ENCODE measurements around the gene SLC31A2. TPM values are rescaled to one million over a fixed set of nuclear protein-coding genes. Genes with fewer than 3 reads are reported as not detected.
A peak's percentile ranks its signal among the peaks of the same experiment; 100 is the strongest.

SLC31A2 gene
- total RNA-seq, 2 donors from 2014 or later, result 16.3 to 23.7 TPM

DNA sequence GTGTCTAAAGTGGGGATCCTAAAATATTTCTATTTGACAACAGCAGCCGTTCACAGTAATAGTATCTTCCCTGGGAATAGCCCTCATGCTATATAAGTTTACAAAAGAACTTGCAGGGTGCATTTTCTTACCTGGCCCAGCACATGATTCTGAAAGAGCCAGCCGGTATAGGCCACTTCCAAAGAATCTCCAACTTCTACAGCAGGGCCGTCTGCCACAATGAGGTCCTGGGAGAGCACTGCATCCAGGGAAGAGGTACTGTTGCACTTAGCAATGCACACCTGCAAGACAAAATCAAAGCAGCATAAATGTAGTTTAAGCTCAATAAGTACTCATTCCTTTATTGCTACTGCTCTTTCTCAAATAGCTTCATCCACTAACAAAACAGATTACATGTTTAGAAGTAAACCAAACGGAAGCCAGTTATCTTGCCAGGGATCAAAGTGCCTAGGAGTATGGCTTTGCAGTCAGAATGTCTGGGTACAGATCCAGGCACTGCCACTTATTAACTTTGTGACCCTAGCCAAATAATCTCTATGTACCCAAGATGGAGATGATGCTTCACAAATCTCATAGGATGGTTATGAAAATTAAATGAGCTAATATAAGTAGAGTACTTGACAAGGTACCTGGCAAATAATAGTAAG, 49.0 kb downstream of the SLC31A2 start:
- no peak overlapping the region for H3K27ac ChIP-seq
- no peak overlapping the region for H3K4me3 ChIP-seq
- TF ChIP-seq, protein P1, sequence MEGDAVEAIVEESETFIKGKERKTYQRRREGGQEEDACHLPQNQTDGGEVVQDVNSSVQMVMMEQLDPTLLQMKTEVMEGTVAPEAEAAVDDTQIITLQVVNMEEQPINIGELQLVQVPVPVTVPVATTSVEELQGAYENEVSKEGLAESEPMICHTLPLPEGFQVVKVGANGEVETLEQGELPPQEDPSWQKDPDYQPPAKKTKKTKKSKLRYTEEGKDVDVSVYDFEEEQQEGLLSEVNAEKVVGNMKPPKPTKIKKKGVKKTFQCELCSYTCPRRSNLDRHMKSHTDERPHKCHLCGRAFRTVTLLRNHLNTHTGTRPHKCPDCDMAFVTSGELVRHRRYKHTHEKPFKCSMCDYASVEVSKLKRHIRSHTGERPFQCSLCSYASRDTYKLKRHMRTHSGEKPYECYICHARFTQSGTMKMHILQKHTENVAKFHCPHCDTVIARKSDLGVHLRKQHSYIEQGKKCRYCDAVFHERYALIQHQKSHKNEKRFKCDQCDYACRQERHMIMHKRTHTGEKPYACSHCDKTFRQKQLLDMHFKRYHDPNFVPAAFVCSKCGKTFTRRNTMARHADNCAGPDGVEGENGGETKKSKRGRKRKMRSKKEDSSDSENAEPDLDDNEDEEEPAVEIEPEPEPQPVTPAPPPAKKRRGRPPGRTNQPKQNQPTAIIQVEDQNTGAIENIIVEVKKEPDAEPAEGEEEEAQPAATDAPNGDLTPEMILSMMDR (IDR thresholded peaks at IDR 0.05), result no peak
- TF ChIP-seq POLR2A (IDR thresholded peaks at IDR 0.05), result no peak
- WGBS, 2 donors, result 88% methylated on average over 4 of the region's 4 CpGs
- intact Hi-C loops (cut with DNase I), result no loop called here
- ATAC-seq (no peak), DNase-seq (no peak)
- H3K27me3 ChIP-seq, result no peaks in the 10 kb centered on the region
- H3K9me3 ChIP-seq, result no peaks in the 10 kb centered on the region
- no peaks in the 10 kb centered on the region for H3K4me1 ChIP-seq
- H3K36me3 ChIP-seq (replicated peaks in 1 of 2; ENCODE audit: insufficient read depth in 1 of 2, low read depth in 2 of 2), result peaks cover 0 to 20% of the 10 kb centered on the region in 2 donors

DNA sequence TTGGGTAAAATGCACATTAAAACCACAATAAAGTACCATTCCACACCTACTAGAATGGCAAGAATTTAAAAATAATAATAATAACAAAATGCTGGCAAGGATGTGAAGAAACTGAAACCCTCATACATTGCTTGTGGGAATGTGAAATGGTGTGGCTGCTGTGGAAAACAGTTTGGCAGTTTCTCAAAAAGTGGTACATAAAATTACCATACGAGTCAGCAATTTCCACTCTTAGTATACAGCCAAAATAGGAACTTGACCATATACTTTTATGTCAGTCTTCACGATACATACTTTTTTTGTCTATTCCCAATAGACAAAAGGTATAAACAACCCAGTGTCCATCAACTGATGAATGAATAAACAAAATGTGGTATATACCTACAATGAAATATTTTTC, 54.6 kb downstream of the SLC31A2 start:
- 84 to 96% methylated on average over 2 of the region's 2 CpGs for WGBS, 2 donors
- H3K36me3 ChIP-seq (replicated peaks in 1 of 2; ENCODE audit: insufficient read depth in 1 of 2, low read depth in 2 of 2), result peaks cover 0 to 23% of the 10 kb centered on the region in 2 donors
- H3K9me3 ChIP-seq, result no peaks in the 10 kb centered on the region
- DNase-seq (no peak), ATAC-seq (no peak)
- no peaks in the 10 kb centered on the region for H3K4me1 ChIP-seq
- TF ChIP-seq POLR2A (IDR thresholded peaks at IDR 0.05), result no peak
- TF ChIP-seq, protein P1 (IDR thresholded peaks at IDR 0.05), result no peak
- no peak overlapping the region for H3K27ac ChIP-seq
- H3K27me3 ChIP-seq, result no peaks in the 10 kb centered on the region
- H3K4me3 ChIP-seq, result no peak overlapping the region
- intact Hi-C loops (cut with DNase I), result no loop called here

DNA sequence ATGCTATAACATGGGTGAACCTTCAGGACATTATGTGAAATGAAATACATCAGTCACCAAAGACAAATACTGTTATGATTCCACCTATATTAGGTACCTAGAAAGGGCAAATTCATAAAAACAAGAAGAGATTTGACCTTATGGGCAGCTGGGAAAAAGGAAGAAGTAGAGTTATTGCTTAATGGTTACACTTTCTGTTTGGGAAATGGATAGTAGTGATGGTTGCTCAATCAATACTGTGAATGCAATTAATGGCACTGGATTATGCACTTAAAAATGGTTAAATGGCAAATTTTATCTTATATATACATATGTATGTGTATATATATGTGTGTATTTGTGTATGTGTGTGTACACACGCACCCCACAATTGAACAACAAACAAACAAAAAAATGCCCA, 55.1 kb downstream of the SLC31A2 start:
- DNase-seq (no peak), ATAC-seq (no peak)
- Histone ChIP-seq H3K4me1 (no peaks in the 10 kb centered on the region), H3K27me3 (no peaks in the 10 kb centered on the region), H3K36me3 (replicated peaks in 1 of 2; ENCODE audit: insufficient read depth in 1 of 2, low read depth in 2 of 2) (peaks cover 0 to 23% of the 10 kb centered on the region in 2 donors), H3K9me3 (no peaks in the 10 kb centered on the region), H3K27ac (no peak overlapping the region), H3K4me3 (no peak overlapping the region)
- TF ChIP-seq, protein P1 (IDR thresholded peaks at IDR 0.05), result no peak
- TF ChIP-seq POLR2A (IDR thresholded peaks at IDR 0.05), result no peak
- WGBS, 2 donors, result 91 to 100% methylated on average over 1 of the region's 1 CpG
- intact Hi-C loops (cut with DNase I), result no loop called here

DNA sequence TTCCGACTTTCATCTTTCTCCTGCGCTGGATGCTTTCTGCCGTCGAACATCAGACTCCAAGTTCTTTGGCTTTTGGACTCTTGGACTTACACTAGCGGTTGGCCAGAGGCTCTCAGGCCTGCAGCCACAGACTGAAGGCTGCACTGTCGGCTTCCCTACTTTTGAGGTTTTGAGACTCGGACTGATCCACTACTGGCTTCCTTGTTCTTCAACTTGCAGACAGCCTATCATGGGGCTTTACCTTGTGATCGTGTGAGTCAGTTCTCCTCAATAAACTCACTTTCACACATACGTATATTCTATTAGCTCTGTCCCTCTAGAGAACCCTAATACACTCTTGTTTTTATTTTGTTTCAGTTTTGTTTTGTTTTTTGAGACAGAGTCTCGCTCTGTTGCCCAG, 60.0 kb downstream of the SLC31A2 start:
- DNase-seq (peak in 1 of 4 donors; percentile 42), ATAC-seq (no peak)
- TF ChIP-seq POLR2A (IDR thresholded peaks at IDR 0.05), result peak in 1 of 3 donors; percentile 27
- TF ChIP-seq, protein P1 (IDR thresholded peaks at IDR 0.05), result no peak
- Histone ChIP-seq H3K9me3 (no peaks in the 10 kb centered on the region), H3K4me1 (peaks cover 3% of the 10 kb centered on the region), H3K4me3 (no peak overlapping the region), H3K36me3 (replicated peaks in 1 of 2; ENCODE audit: insufficient read depth in 1 of 2, low read depth in 2 of 2) (peaks cover 0 to 12% of the 10 kb centered on the region in 2 donors), H3K27me3 (no peaks in the 10 kb centered on the region), H3K27ac (peak overlapping the region in 1 of 4 donors; percentile 54)
- WGBS, 2 donors, result 90 to 93% methylated on average over 10 of the region's 10 CpGs
- intact Hi-C loops (cut with DNase I), result no loop called here

Other genes with a start within 250 kb of the SLC31A2 start
- gene ZNF883, start 138.8 kb upstream of the SLC31A2 start, total RNA-seq, result 1 to 10 TPM in 1 of 2 donors, not detected in 1; 2.6 TPM
- 1 to 10 TPM in 1 of 2 donors, under 1 TPM in 1; 0.33 to 4.4 TPM for gene ZFP37, start 94.3 kb upstream of the SLC31A2 start, total RNA-seq
- gene FKBP15, start 70.3 kb downstream of the SLC31A2 start, total RNA-seq, result 10 to 100 TPM; 15.8 to 21.3 TPM
- 1 to 10 TPM; 6.7 to 7.9 TPM for gene SLC31A1, start 70.5 kb downstream of the SLC31A2 start, total RNA-seq
- gene CDC26, start 124.6 kb downstream of the SLC31A2 start, total RNA-seq, result 10 to 100 TPM; 21.3 to 27.0 TPM
- 10 to 100 TPM in 1 of 2 donors, 1 to 10 TPM in 1; 5.6 to 10.1 TPM for gene PRPF4, start 124.7 kb downstream of the SLC31A2 start, total RNA-seq
- not detected for gene RNF183, start 152.4 kb downstream of the SLC31A2 start, total RNA-seq
- gene WDR31, start 189.3 kb downstream of the SLC31A2 start, total RNA-seq, result 1 to 10 TPM; 1.0 to 2.3 TPM
- gene BSPRY, start 198.5 kb downstream of the SLC31A2 start, total RNA-seq, result 10 to 100 TPM; 27.0 to 47.0 TPM
- 10 to 100 TPM; 38.9 to 51.9 TPM for gene HDHD3, start 226.0 kb downstream of the SLC31A2 start, total RNA-seq

Data from body of pancreas (tissue), 4 donors.